ENCODE results near the gene RIPK3. TPM values are rescaled to one million over a fixed set of nuclear protein-coding genes. Genes with fewer than 3 reads are reported as not detected.

Gene RIPK3
- total RNA-seq, 1 experiment from 2014 or later: 0.35 TPM

DNA sequence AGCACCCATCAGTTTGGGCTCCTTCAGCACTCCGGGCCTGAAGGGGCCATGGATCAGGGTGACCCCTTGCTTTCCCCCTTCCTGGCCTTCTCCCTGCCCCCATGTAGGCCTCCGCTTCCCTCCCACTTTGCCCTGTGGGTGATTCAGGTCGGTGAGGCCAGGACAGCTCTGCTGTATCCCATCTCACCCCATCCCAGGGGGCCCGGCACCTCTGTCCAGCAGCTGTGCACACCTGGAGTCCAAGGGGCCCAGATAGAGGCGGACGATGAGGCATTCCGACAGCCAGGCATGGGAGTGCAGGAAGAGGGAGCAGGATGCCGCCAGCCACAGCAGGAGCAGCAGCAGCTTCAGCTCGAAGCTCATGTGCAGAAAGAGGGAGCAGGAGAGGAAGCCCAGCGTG is 17.1 kb downstream of the RIPK3 start:
- Histone ChIP-seq H3K27ac (ENCODE audit: insufficient read length, low read depth, low read length) (no peak overlapping the region), H4K20me1 (ENCODE audit: control insufficient read depth, insufficient read depth, insufficient read length) (no peaks in the 10 kb centered on the region), H2BK20ac (ENCODE audit: low read depth, low read length, poor library complexity, severe bottlenecking) (no peak overlapping the region), H3K14ac (ENCODE audit: insufficient read depth, low read length) (no peak overlapping the region), H3K79me1 (ENCODE audit: insufficient read depth, low read depth, low read length, poor library complexity, severe bottlenecking) (no peaks in the 10 kb centered on the region), H3K79me2 (ENCODE audit: insufficient read depth, low read length) (no peaks in the 10 kb centered on the region), H2BK15ac (ENCODE audit: low read depth, low read length) (no peak overlapping the region), H3K56ac (ENCODE audit: insufficient read length, low read depth, low read length) (no peak overlapping the region), H3K9me3 (ENCODE audit: control insufficient read depth, low read depth, low read length) (no peaks in the 10 kb centered on the region), H2BK12ac (ENCODE audit: insufficient read length, low read depth, low read length) (no peak overlapping the region), H3K4me1 (ENCODE audit: insufficient read depth, low read length) (no peaks in the 10 kb centered on the region), H4K5ac (ENCODE audit: insufficient read length, low read depth, low read length) (no peak overlapping the region), H3K4me2 (ENCODE audit: insufficient read depth, insufficient read length, low read length) (no peak overlapping the region), H3K27me3 (ENCODE audit: insufficient read depth, low read length) (peaks cover 2% of the 10 kb centered on the region; the same call in 1 of the 2 replicates), H4K91ac (ENCODE audit: insufficient read length, low read depth, low read length) (no peak overlapping the region), H3K18ac (ENCODE audit: insufficient read length, low read depth, low read length) (no peak overlapping the region), H3K4ac (ENCODE audit: low read depth, low read length) (no peak overlapping the region), H3K23ac (ENCODE audit: insufficient read length, low read depth, low read length) (no peak overlapping the region), H3K9ac (ENCODE audit: extremely low read depth, insufficient read length, low read length) (no peak overlapping the region), H3T11ph (ENCODE audit: low read length) (no peak overlapping the region), H2BK5ac (ENCODE audit: insufficient read length, low read length) (no peak overlapping the region), H3K23me2 (ENCODE audit: insufficient read length, low read depth, low read length, poor library complexity, severe bottlenecking) (no peaks in the 10 kb centered on the region), H2AFZ (ENCODE audit: low read length) (no peak overlapping the region), H2BK120ac (ENCODE audit: low read depth, low read length, poor library complexity, severe bottlenecking) (no peak overlapping the region), H2AK5ac (ENCODE audit: insufficient read length, low read length) (no peak overlapping the region), H4K8ac (replicated peaks; ENCODE audit: insufficient read length, low read depth, low read length) (no peak overlapping the region)
- H3K27me3 Mint-ChIP-seq (ENCODE audit: low read depth): peaks cover 66% of the 10 kb centered on the region
- no peak for DNase-seq
- no peaks in the 10 kb centered on the region for H3K36me3 Mint-ChIP-seq (ENCODE audit: insufficient read depth in 1 of 3, low read depth in 3 of 3)
- TF ChIP-seq, protein P1, sequence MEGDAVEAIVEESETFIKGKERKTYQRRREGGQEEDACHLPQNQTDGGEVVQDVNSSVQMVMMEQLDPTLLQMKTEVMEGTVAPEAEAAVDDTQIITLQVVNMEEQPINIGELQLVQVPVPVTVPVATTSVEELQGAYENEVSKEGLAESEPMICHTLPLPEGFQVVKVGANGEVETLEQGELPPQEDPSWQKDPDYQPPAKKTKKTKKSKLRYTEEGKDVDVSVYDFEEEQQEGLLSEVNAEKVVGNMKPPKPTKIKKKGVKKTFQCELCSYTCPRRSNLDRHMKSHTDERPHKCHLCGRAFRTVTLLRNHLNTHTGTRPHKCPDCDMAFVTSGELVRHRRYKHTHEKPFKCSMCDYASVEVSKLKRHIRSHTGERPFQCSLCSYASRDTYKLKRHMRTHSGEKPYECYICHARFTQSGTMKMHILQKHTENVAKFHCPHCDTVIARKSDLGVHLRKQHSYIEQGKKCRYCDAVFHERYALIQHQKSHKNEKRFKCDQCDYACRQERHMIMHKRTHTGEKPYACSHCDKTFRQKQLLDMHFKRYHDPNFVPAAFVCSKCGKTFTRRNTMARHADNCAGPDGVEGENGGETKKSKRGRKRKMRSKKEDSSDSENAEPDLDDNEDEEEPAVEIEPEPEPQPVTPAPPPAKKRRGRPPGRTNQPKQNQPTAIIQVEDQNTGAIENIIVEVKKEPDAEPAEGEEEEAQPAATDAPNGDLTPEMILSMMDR (conservative IDR thresholded peaks at IDR 0.05): no peak
- H3K4me1 Mint-ChIP-seq: no peaks in the 10 kb centered on the region
- H3K27ac Mint-ChIP-seq: peak overlapping the region in 1 of 3 experiments; percentile 44; a peak in 1 of 7 replicates
- no peaks in the 10 kb centered on the region; a peak in 2 of 5 replicates for H3K9me3 Mint-ChIP-seq
- no peak overlapping the region for H3K4me3 Mint-ChIP-seq
- WGBS (ENCODE audit: extremely low coverage, insufficient read length, low lambda C conversion rate): no CpG with 5 or more reads among the region's 10 CpGs
